RPMI7951 (cell line): ENCODE data around the gene CLEC12A. TPM values are rescaled to one million over a fixed set of nuclear protein-coding genes. Genes with fewer than 3 reads are reported as not detected.
"Not testable (repeated sequence)": the region's sequence is repeated elsewhere in the genome, so short reads cannot be mapped to it uniquely, and the experiment has no call there.

Experiments used
- DNase-seq: peaks from one replicate; pipeline ENCODE4 v3.0.0-alpha.2; 2012; ENCODE audit warnings: low read depth
- total RNA-seq: library from RNA; depleted of rRNA; stranded (reverse); fragments of >200 nt; shearing (Covaris generic); gene quantifications from 2 replicates; pipeline ENCODE4 v1.2.3, GENCODE V29; 2014

Gene CLEC12A
- total RNA-seq, 1 experiment from 2014 or later = not detected

- no peak for DNase-seq
Measured at GRCh38 chr12:9969673-9970072, 1.5 kb upstream of the CLEC12A start.

DNA sequence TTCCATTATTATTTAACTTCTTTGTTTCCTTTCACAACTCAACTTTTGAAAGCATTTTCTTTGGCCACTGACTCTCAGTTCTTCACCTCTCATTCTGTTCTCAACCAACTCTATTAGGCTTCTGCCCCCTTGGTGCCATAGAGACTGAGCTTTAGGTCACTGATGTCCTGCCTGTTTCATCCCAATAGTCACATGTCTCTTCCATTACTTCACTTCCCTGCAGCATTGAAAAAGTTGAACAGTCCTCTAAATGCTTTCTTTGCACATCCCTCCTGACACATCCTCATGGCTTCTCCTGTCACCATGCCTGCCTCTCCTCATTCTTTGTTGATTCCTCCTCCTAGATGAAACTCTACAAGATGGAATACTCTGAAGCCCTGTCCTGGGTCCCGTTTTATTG is 2.7 kb downstream of the CLEC12A start:
- DNase-seq = no peak

GRCh38 chr12:9974731-9975130 is 3.5 kb downstream of the CLEC12A start:
- not testable (repeated sequence) for DNase-seq

DNA sequence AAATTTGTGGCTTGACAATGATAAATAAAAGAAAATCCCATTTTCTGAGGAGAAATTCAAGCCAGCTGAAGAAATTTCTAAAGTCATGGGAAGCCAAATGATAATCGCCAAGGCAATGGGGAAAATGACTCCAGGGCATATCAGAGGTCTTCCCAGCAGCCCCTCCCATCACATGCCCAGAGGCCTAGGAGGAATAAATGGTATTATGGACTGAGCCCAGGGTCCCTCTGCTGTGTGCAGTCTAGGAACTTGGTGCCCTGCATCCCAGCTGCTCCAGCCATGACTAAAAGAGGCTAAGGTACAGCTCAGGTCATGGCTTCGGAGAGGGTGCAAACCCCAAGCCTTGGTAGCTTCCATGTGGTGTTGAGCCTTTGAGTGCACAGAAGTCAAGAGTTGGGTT is 4.4 kb downstream of the CLEC12A start:
- no peak for DNase-seq

- not testable (repeated sequence) for DNase-seq
Measured at GRCh38 chr12:9976626-9977025, 5.4 kb downstream of the CLEC12A start.

GRCh38 chr12:9977916-9978315 is 6.7 kb downstream of the CLEC12A start:
- DNase-seq = no peak

DNA sequence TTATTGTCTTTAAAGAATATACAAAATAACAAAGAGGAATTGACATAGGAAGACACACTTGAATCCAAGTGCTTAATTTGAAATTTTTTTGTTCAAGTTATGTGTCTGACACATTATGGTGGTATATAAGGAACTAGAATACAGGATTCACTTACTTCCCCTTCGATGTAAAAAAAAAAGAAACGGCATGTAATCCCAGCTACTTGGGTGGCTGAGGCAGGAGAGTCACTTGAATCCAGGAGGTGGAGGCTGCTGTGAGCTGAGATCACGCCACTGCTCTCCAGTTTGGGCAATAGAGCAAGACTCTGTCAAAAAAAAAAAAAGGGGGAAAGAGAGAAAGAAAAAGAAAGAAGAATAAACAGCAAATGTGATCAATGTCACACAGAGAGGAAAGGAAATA is 8.9 kb downstream of the CLEC12A start:
- no peak for DNase-seq

DNA sequence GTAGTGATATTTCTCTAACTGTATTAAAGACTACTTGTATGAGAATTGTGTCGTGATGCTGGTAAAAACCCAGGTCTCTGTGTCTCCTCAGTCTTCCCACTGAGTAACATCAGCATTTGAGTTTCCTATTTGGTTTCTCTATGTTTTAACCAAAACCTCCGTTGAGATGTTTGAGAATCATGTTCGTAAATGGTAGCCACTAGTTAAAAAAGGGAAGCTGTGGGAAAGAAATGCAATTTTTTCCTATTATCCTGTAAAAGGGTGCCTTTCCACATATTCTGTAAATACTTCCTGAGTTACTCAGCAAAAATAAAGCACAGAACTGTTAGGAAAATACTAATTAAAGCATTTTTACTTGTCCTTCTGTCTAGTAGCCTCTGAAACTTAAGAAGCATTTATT is 20.7 kb downstream of the CLEC12A start:
- DNase-seq = no peak

- no peak for DNase-seq
Measured at GRCh38 chr12:9992296-9992695, 21.1 kb downstream of the CLEC12A start.

DNA sequence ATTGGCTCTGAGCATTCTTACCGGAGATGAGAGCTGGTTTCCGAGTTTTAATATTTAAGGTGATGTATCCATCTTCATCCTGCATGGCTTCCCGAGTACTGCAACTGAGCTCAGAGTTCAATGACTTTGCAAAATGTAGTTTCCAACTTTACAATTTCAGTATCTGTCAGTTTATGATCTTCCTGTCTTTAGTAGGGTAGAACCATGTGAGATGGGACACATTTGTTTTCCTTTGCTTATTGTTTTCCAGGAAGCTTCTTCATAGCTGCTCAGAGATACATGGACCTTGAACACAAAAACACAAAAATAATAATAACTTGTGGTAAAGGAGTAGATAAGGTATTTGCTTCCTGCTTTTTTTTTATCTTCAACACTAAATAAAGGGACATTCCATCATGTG is 27.8 kb downstream of the CLEC12A start, which contains the start of gene CLEC1B:
TSS of gene CLEC1B (minus strand) at position 106 of the 400 bp plus-strand sequence. CDS start at position 85, 21 bp downstream.
- no peak for DNase-seq

DNA sequence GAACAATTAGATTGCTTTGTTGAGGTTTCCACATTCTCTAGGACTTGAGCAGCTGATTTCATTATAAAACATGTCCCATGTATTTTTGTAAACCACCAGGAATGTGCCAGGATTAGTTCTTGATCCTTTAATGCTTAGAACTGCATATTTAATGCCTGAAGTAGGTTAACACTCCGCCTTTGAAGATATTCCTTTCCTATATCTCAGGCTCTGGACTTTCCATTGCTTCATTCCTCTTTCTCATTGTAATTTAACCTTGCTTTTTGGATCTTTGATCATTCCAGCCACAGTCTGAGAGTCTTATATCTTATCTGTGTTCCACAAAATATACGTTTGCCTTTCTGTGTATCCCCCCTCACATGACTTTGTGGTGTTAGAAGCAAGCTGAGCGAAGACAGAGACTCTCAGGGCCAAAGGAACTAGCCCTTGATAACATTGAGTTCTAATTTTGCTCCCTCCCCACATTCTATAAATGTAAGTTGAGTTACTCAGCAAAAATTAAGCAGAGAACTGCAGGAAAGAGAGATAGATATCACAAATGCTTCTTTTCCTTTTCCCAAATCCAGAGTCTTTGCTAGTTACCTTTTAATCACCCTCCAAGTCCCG is 30.1 kb downstream of the CLEC12A start:
- no peak for DNase-seq

DNA sequence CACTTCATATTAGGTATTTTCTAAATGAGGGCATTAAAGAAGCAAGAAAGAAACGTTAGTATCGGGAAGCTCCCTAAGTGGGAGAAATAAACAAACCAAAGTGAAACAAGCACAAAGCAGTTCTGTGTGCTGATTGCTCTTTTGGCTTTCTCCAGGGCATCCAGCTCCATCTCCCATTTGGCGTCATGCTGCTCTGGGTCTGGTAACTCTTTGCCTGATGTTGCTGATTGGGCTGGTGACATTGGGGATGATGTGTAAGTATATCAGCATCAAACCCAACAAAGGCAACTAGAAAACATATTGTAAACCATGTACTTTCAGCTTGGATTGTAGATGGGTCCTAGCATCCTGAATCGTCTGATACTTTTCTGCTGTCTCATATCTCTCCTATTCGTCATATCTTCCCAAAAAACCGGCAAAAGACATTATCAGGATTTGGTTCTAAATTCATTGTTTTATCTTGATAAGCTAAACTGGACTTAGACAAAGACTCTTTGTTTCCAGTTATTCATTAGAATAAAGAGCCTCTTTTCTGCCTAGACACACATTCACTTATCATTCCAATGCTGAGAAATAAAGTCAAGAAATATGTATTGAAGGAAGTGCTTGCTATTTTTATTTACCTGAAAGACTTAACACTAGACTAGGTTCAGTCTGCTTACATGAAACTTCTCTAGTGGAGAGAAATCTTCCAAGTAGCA is 41.6 kb downstream of the CLEC12A start:
- DNase-seq = peak; percentile 5

DNA sequence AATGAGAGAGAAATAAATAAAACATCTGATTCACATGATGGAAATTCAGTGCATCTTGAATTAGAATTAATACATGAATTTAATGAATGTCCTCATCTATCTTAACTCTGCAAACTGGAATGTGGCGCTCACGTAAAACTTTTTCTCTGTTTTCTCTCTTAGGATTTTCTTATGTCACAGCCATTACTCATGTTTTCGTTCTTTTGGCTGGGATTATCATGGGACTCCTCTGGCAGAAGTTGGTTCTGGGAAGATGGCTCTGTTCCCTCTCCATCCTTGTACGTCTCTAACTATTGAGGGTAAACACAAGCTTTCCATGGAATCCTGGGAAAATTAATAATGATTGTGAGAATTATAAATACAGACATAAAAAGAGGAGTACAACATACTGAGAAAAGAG is 44.2 kb downstream of the CLEC12A start:
- no peak for DNase-seq

DNA sequence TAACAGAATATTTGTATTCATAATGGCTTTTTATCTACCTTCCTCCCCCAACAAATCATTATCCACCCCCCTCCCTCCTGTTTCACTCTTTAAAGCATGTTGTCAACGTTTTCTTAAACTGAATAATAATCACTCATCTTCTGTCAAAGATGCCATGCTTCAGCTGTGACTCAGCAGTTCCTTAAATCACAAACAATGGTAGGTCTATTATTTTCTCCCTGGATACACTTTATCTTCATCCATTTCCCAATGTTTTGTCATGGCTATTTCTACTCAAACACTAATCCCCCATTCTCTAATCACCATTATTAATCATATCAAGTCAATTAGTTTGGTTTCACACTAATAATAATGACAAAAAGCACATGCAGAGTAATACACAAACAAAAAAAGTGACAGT is 45.7 kb downstream of the CLEC12A start:
- peak; percentile 28 for DNase-seq

DNA sequence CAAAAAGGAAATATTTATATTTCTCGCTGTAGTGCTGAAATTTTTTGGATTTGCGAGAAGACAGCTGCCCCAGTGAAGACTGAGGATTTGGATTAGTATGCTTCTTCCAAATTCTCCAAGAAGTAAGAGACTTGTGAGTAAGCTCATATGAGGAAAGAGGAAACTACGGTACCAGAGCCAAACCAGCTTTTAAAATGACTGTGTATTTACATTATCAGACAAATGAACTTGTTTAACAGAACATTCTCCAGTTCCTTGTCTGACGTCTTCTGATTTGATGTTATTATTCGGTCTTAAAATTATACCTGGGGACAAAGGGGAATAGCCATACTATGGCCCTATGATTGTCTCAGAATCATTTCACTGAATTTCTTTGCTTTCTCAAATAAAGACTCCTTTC is 47.2 kb downstream of the CLEC12A start:
- no peak for DNase-seq

DNA sequence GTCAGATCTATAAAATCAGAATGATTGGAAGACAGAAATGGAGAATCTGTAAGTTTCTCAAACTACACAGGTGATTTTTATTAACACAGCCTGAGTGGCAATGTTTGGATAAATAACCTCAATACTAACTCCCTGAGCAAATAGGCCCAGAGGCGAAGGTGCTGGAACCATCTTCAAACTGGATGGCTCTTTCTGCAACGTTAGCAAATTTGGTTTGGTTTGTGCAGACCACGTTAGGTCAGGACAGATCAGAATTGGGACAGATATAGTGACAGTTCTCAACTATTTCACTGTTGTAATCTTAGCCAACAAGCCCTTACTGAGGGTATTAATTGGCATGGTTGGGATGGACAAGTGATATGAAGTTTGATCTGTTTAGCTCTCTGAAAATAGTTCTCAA is 50.1 kb downstream of the CLEC12A start:
- no peak for DNase-seq

- no peak for DNase-seq
Measured at GRCh38 chr12:10025236-10025635, 54.0 kb downstream of the CLEC12A start.

GRCh38 chr12:10026666-10027065 is 55.5 kb downstream of the CLEC12A start:
- not testable (repeated sequence) for DNase-seq

DNA sequence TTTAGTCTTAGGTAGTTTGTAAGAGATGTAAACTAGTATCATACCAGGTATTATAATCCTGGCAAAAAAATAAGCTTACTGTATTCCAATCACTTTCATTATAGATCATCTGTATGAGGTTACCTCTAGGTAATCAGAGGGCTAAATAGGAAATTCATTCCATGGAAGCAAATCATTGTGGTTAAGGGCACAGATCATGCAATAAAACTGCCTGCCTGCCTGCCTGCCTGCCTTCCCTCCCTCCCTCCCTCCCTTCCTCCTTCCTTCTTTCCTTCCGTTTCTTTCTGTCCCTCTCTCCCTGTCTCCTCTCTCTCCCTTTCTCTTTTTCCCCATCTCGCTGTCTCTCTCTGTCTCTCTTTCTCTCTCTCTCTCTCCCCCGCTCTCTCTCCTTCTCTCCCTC is 56.1 kb downstream of the CLEC12A start:
- DNase-seq = peak; percentile 5

- DNase-seq = peak; percentile 40
Measured at GRCh38 chr12:10027721-10028120, 56.5 kb downstream of the CLEC12A start.

- DNase-seq = no peak
Measured at GRCh38 chr12:10030446-10030845, 59.2 kb downstream of the CLEC12A start, which contains the start of gene CLEC9A. Gene CLEC9A, plus strand, starts transcription at chr12:10030682. Its CDS starts 22,006 bp downstream, at chr12:10052688.

DNA sequence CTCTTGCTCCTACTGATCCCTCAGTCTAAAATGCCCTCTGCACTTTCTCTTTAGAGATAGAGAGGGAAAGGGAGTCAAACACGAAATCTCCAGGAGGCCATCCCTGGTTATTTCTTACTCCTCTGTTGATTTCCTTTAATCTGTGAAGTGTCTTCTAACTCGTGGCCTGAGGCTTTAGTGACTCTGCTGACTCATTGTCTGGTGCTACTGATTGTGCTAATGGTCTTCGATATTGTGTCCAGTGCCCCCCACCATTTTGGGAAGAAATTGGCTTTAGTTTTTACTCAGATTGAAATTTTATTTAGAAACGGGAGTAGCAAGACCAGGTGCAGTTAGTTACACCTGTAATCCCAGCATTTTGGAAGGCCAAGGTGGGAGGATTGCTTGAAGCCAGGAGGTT is 60.1 kb downstream of the CLEC12A start:
- DNase-seq = peak; percentile 69

DNA sequence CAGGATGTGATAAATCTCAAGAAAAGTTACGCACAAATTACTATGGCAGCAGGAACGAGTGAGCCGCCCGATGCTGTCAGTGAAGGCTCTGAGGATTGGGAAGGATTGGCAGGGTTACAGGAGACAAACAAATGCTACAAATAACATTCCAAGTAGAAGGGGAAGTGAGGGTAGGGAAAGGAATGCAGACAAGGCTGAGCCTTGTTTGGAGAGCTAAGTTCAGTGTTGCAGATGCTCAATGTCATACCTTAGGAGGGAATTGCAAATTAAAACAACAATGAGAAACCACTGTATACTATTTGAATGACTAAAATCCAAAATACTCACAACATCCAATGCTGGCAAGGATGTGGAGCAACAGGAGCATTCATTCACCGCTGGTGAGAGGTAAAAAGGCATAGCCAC is 60.6 kb downstream of the CLEC12A start:
- DNase-seq = peak; percentile 81
